HG02973 (cell line): ENCODE results near the gene AHRR.
"Not testable (repeated sequence)": the region's sequence is repeated elsewhere in the genome, so short reads cannot be mapped to it uniquely, and the experiment has no call there.

Source experiments
- ATAC-seq: cut with Tn5 transposase; IDR thresholded peaks from one replicate; pipeline ENCODE4 v1.9.1; 2021; ENCODE audit warnings: moderate library complexity; ENCODE audit not compliant: unreplicated experiment

AHRR gene

DNA sequence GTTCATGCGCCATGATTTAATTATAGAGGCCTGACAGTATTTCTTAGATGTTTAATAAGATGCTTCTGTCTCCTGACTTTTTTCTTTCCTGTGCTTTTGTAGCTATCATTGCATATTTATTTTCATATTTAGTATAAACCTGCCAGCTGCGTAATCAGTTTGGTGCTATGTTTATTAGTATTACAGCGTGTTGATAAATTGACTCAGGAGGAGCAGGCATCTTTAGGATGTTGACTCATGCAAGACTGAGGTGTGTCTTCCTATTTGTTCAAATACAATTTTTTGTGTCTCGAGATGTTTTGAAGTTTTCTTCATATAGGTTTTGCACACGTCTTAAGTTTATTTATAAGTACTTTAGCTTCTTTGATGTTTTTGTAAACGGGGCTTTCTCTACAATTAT lies 85.5 kb downstream of the AHRR start:
- ATAC-seq: no peak

GRCh38 chr5:407801-408268 lies 86.3 kb downstream of the AHRR start:
- no peak for ATAC-seq

DNA sequence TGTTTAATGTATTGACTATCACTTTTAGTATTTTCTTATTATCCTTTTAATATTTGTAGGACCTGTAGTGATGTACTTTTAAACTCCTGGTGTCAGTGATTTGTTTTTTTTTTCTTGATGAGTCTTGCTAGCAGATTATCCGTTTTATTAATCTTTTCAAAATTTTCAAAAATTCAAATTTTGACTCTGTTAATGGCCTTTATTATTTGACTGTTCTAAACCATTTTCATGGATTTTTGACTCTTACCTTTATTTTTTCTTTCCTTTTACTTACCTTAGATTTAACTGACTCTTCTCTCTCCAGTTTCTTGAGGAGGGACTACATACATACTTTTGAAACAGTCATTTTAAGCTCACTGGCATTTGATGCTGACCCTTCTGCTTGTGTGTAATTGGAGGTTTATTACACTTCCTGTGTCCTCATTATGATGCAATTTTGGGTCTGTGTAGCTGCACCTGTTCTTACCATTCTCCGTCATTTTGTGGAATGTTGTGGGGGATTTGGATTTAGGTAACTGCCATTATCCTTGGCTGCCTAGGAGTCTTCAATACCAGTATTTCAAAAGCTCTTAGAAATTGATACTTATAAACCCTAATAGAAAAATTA lies 89.5 kb downstream of the AHRR start:
- ATAC-seq: no peak

DNA sequence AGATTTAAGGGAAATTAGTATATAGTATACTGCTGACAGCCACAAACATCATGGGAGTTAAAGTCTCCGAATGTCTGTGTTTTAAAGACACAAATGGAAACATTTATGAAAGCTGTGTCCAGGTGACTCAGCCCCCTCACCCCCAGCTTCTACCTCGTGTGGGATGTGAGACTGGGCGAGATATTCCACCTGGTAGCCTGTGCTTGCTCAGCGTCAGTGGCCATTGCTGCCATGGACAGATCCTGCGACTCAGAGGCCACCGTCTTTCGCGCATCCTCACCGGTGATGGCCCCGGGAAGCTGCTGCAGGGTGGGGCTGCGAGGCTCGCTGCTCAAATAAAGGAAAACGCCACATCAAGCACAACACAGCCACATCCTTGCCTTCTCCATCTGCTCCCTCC lies 90.2 kb downstream of the AHRR start:
- no peak for ATAC-seq

- ATAC-seq: not testable (repeated sequence)
Measured at GRCh38 chr5:414991-415927, 93.7 kb downstream of the AHRR start.

GRCh38 chr5:415928-416635 lies 94.6 kb downstream of the AHRR start:
- no peak for ATAC-seq

DNA sequence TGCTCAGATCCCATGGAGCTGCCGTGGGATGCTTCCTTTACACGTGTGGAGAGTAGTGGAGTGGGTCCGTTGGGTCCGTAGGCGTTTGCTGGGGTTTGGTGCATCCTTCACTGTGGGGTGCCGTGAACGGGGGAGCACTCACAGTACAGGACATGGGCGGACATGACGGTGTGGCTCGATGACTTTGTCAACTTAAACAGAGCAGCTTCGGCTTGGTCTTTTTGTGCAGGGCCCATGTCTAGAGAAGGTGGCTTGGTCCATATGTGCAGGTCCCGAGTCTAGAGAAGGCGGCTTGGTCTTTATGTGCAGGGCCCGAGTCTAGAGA lies 95.1 kb downstream of the AHRR start:
- ATAC-seq: no peak

DNA sequence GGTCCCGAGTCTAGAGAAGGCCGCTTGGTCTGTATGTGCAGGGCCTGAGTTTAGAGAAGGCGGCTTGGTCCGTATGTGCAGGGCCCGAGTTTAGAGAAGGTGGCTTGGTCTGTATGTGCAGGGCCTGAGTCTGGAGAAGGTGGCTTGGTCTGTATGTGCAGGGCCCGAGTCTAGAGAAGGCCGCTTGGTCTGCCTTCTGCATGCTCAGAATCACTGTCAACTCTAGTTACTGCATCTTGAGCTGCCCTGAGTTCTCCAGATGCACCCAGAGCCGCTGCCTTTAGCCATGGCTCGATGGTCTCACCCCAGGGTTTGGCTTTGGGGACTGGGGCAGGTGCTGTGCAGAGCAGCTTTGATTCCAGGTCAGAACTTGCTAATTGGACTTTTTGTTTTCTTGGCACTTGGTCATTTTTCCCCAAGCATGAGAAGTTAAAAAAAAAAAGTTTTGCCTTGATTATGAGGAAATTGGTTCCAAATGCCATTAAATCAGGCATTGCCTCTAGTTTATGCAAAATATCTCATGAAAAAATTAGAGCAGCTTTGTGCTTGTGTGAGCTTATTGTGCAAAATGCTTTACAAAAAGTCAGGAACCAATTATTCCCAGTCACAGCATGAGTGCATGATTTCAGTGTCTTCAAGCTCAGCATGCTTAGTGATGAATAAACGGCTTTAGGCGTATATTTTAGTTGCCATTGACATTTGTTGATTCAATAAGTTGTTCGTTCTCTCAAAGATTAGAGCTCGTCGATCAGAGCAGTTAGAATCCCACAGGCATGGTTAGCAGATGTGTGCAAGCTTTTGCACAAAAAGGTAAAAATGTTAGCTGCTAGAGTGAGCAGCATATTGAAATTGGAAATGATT lies 96.0 kb downstream of the AHRR start:
- no peak for ATAC-seq

- no peak for ATAC-seq
Measured at GRCh38 chr5:418162-419121, 96.9 kb downstream of the AHRR start.

DNA sequence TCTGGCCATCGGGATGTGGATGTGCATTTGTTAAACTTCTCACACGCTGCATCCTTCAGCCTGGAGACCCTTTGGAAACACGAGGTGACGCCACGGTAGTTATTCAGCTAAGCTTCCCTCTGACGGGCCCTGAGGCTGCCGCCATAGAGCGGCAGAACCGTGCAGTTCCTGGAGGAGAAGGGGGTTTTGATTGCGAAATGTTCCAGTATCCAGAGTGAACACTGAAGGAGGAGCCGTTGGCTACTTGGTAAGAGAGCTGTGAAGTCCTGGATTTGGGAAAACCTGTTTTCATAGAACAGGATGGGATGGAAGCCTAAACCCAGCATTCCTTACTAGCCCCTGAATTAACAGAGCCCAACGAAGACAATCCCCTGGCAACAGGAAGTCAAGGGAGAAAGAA lies 98.5 kb downstream of the AHRR start:
- no peak for ATAC-seq

GRCh38 chr5:420632-421286 lies 99.2 kb downstream of the AHRR start:
- ATAC-seq: no peak

DNA sequence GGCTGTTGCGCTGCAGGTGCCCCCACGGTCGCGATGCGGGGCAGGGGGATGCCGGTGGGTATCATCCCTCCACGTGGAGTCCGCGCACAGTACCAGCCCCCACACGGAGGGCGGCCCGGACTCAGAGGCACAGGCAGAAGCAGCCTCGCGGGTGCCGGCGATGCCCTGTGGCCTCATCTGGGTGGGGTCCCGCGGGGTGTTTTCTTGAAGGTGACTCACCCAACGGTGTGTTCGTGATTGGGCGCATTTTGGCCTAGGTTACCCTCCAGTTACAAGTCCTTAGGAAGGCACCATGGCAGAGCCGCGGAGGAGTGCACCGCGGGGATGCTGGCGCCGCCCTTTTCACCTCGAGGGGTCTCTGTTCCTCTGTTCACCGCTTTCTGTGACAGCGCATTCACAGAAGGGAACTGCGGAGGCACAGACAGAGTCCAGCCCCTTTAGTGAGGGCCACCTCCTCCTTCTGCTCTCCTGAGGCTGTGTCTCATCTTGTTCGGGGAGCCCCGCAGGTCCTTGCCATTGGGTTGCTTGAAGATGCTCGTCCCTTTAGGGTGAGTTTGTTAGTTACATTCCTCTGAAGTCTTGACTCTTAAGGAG lies 99.9 kb downstream of the AHRR start:
- ATAC-seq: no peak

DNA sequence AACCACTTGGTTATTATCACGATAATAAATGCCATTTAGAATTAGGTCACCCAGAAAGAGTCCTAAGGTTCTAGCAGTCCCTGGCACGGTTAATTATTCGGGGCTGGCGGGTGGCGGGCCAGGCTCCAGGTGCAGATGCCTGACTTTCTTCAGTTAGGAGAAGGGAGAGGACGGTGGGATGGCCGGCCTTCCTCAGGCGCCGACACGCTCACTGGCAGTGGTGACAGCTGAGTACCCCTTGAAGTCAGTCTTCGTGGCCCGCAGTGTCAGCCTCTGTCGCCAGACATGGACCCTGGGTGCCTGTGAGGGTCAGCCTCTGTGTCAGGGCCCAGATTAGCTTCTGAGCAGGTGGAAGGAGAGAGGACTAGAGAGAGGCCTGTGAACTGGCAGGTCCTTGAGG lies 100.4 kb downstream of the AHRR start:
- no peak for ATAC-seq

DNA sequence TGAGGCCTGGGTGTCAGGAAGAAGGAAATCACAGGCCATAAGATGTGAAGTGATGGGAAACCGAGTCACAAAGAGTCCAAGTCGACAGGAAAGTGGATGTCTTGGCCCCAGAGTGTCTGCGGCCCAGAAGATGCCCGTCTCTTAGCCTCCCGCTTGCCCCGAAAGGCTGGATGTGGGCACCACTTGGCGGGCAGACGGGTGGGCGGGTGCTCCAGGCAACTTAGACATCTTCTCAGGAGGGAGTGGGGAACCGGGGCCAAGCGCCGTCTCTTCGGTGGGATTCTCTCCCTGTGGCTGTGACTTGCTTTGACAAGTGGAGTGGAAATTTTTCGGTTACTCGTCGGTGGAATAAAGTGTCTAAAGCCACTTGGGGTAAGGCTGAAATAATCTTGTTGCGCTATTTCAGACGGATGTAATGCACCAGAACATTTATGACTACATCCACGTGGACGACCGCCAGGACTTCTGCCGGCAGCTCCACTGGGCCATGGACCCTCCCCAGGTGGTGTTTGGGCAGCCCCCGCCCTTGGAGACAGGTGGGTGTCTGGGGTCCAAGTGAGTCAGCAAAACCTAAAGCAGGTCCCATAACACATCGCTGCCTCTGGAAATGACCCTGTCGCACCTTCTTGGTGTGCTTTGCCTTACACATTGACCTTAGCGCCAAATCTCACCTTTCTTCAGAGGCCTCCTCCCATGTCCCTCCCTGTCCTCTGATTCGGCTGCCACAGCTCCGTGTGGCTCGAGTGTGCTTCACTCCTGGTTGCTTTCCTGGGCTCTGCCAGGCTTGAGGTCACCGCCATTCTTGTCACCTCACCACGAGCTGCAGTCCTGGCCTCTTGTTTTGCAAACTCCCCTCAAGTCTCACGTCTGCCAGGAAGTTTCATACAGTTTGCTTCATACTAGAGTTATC lies 101.1 kb downstream of the AHRR start:
- no peak for ATAC-seq

DNA sequence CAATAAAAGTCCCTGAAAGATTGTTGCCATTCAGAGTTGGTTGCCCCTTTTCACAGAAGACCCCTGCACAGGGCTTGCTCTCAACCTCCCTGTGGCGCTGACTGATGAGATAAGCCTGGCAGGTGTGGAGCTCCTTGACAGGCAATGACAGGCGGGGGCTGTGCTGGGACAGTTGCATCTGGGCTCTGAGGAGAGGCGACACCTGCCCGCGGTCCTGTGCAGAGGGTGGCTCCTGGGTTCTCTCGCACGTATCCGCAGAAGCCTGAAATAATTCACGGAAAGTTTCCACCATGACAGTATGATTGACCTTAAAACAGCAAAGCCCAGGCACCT lies 101.7 kb downstream of the AHRR start:
- no peak for ATAC-seq

GRCh38 chr5:423626-424261 lies 102.2 kb downstream of the AHRR start:
- ATAC-seq: no peak

- ATAC-seq: peak; percentile 89
Measured at GRCh38 chr5:424301-425110, 103.0 kb downstream of the AHRR start.
